Esophagus muscularis mucosa (tissue), 4 donors: ENCODE data around the gene OVCA2. TPM values are rescaled to one million over a fixed set of nuclear protein-coding genes. Genes with fewer than 3 reads are reported as not detected.

Source experiments
- DNase-seq: peaks from one replicate; pipeline ENCODE4 v3.0.0-alpha.2; 2017; ENCODE audit errors: extremely low spot score
- H3K27ac ChIP-seq, 4 donors: fragments of 200-600 bp; sonication (generic); replicated peaks in 1 of 4; 1 replicate in 3 of 4; 2 replicates in 1 of 4; pipeline ENCODE4 v1.5.1; 2016 to 2019; ENCODE audit warnings: mild to moderate bottlenecking in 1 of 4
- H3K27me3 ChIP-seq, 4 donors: fragments of 200-600 bp; sonication (generic); one replicate each; pipeline versions ENCODE4 v1.5.1 to v1.6.0; 2016 to 2019
- H3K36me3 ChIP-seq, 4 donors: fragments of 200-600 bp; sonication (generic); one replicate each; pipeline ENCODE4 v1.5.1; 2016 to 2019
- H3K4me1 ChIP-seq, 4 donors: fragments of 200-600 bp; sonication (generic); one replicate each; pipeline ENCODE4 v1.5.1; 2016 to 2019
- H3K4me3 ChIP-seq, 4 donors: fragments of 200-600 bp; sonication (generic); 1 replicate in 2 of 4; 2 replicates in 2 of 4; pipeline ENCODE4 v1.5.1; 2016 to 2019; ENCODE audit warnings: mild to moderate bottlenecking in 4 of 4, moderate library complexity in 1 of 4
- H3K9me3 ChIP-seq, 4 donors: fragments of 200-600 bp; sonication (generic); 1 replicate in 3 of 4; 2 replicates in 1 of 4; pipeline ENCODE4 v1.5.1; 2016 to 2019
- CTCF ChIP-seq, 3 experiments: fragments of 200-600 bp in 2 of 3; fragments of 450-650 bp in 1 of 3; sonication (generic) in 2 of 3; IDR thresholded peaks; one replicate each; pipeline ENCODE4 v1.5.1; 2017 to 2019; ENCODE audit warnings: antibody characterized with exemption in 3 of 3, mild to moderate bottlenecking in 2 of 3, moderate library complexity in 1 of 3
- EP300 ChIP-seq: sonication (generic); formaldehyde crosslinking; IDR thresholded peaks from one replicate; pipeline ENCODE4 v1.6.1; 2017; ENCODE audit warnings: antibody characterized with exemption
- POLR2A ChIP-seq: fragments of 450-650 bp; IDR thresholded peaks from one replicate; pipeline ENCODE4 v1.6.1; 2017; ENCODE audit warnings: antibody characterized with exemption, moderate library complexity, mild to moderate bottlenecking, low read depth
- POLR2AphosphoS5 ChIP-seq, 2 donors: sonication (generic); formaldehyde crosslinking; IDR thresholded peaks; one replicate each; pipeline ENCODE4 v1.6.1; 2017; ENCODE audit warnings: antibody characterized with exemption in 2 of 2
- WGBS: methylation state at CpG from one replicate; pipeline ENCODE4 v1.1.5; 2018; 5-methylcytosine and 5-hydroxymethylcytosine counted together
- intact Hi-C: fragments of 100-400 bp; cut with DNase I; formaldehyde crosslinking; loops from one replicate; pipeline ENCODE4 v1.15.1; 2023
- total RNA-seq, 4 donors: library from RNA; depleted of rRNA; stranded (reverse); fragments of >200 nt; gene quantifications; one replicate each; pipeline versions ENCODE4 v1.1.0 to v1.2.1, GENCODE V29; 2016

OVCA2 gene
- total RNA-seq, 4 donors from 2014 or later = 34.9 to 38.9 (median 38.0) TPM

DNA sequence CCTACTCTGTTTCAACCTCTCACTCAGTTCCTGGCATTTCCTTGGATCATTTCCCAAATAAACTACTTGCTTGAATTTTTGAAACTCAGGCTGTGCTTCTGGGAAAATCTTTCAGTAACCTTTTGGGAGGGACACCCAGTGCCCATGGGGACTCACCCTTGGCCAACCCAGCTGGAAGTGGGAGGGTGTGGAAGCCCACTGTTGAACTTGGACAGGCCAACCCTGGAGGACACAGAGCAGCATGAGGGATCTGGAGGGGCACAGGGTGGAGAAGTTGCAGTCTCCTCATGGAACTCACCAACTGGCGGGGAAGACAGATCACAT lies 27.9 kb upstream of the OVCA2 start:
- Histone ChIP-seq H3K4me3 (no peak overlapping the region), H3K27ac (no peak overlapping the region), H3K9me3 (no peaks in the 10 kb centered on the region), H3K27me3 (peaks cover 0 to 30% (median 0%) of the 10 kb centered on the region in 4 donors), H3K36me3 (no peaks in the 10 kb centered on the region), H3K4me1 (peaks cover 0 to 14% (median 10%) of the 10 kb centered on the region in 4 donors)
- WGBS = 90% methylated on average over 1 of the region's 1 CpG
- TF ChIP-seq CTCF (IDR thresholded peaks at IDR 0.05) = no peak
- no peak for TF ChIP-seq POLR2AphosphoS5 (IDR thresholded peaks at IDR 0.05)
- no peak for TF ChIP-seq EP300
- no peak for TF ChIP-seq POLR2A
- intact Hi-C loops = no loop called here
- no peak for DNase-seq

GRCh38 chr17:2015314-2015713 lies 26.5 kb upstream of the OVCA2 start:
- Histone ChIP-seq H3K9me3 (no peaks in the 10 kb centered on the region), H3K4me3 (no peak overlapping the region), H3K36me3 (no peaks in the 10 kb centered on the region), H3K27me3 (peaks cover 0 to 33% (median 0%) of the 10 kb centered on the region in 4 donors), H3K27ac (no peak overlapping the region), H3K4me1 (peaks cover 0 to 17% (median 10%) of the 10 kb centered on the region in 4 donors)
- TF ChIP-seq CTCF (IDR thresholded peaks at IDR 0.05) = no peak
- TF ChIP-seq POLR2A = no peak
- no peak for TF ChIP-seq EP300
- TF ChIP-seq POLR2AphosphoS5 (IDR thresholded peaks at IDR 0.05) = no peak
- intact Hi-C loops = no loop called here
- 86% methylated on average over 10 of the region's 14 CpGs for WGBS
- no peak for DNase-seq

DNA sequence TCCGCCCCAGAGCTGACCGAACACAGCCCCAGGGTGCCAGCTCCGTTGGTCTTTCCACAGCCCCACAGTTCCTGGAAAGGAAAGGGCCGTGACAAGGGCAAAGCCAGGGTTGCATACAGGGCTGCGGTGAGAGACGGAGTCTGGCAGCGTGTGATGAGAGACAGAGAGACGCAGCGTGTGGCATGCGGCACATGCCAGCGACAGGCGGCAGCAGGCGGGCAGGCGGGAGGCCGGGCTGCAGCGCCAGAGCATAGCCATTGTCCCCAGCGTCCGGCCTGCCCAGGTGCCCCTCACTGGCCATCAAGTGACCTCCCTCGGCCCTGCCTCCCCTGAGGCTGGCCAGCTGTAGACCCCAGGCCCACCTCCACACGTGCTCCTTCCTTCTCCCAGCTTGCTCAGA lies 25.3 kb upstream of the OVCA2 start:
- Histone ChIP-seq H3K4me3 (no peak overlapping the region), H3K27me3 (peaks cover 0 to 29% (median 0%) of the 10 kb centered on the region in 4 donors), H3K4me1 (peaks cover 0 to 16% (median 7%) of the 10 kb centered on the region in 4 donors), H3K27ac (no peak overlapping the region), H3K36me3 (no peaks in the 10 kb centered on the region), H3K9me3 (no peaks in the 10 kb centered on the region)
- no peak for DNase-seq
- intact Hi-C loops = no loop called here
- TF ChIP-seq EP300 = no peak
- no peak for TF ChIP-seq POLR2A
- no peak for TF ChIP-seq CTCF (IDR thresholded peaks at IDR 0.05)
- no peak for TF ChIP-seq POLR2AphosphoS5 (IDR thresholded peaks at IDR 0.05)
- WGBS = 86% methylated on average over 19 of the region's 20 CpGs

DNA sequence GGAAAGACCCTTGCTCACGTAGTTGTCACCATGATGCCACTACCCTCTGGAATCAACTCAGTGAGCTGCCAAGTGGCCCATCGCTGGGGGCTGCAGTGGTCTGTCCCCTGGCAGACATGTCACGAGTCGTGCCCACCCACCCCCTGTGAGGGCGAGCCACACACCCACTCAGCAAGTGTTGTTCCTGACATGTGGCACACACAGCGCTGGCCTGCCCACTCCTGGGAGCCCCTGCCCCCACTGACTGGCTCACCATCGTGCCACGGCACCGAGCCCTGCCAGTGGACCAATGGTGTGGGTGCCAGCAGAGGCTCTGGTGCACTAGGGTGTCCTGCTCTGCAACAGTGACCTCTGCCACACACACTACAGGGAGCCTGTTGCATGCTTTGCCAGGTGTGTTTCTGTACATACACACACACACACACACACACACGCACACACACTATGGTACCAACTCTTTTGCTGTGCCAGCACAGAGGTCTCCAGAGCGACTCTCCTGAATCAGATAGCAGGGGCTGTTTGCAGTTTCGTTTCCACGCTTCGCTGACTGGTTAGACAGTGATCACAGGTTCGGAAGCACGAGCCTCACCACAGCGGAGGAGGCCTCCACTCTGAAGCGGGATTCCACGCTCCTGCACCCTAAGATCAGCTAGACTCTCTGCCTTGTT lies 24.4 kb upstream of the OVCA2 start:
- H3K9me3 ChIP-seq = no peaks in the 10 kb centered on the region
- no peak for TF ChIP-seq POLR2AphosphoS5 (IDR thresholded peaks at IDR 0.05)
- no peak for TF ChIP-seq CTCF (IDR thresholded peaks at IDR 0.05)
- TF ChIP-seq EP300 = no peak
- TF ChIP-seq POLR2A = no peak
- no peak overlapping the region for H3K4me3 ChIP-seq
- peaks cover 0 to 7% (median 1%) of the 10 kb centered on the region in 4 donors for H3K4me1 ChIP-seq
- DNase-seq = no peak
- peaks cover 0 to 30% (median 0%) of the 10 kb centered on the region in 4 donors for H3K27me3 ChIP-seq
- H3K36me3 ChIP-seq = no peaks in the 10 kb centered on the region
- H3K27ac ChIP-seq = no peak overlapping the region
- intact Hi-C loops = no loop called here
- 86% methylated on average over 17 of the region's 19 CpGs for WGBS
